GM23338 (cell line): Measurements from ENCODE around the gene DPH6. TPM values are rescaled to one million over a fixed set of nuclear protein-coding genes. Genes with fewer than 3 reads are reported as not detected.

Experiments used
- ATAC-seq: fragments of 200-7000 bp; cut with Tn5 transposase; 3 replicates; pipeline ENCODE4 v1.9.1; 2020
- DNase-seq: peaks from one replicate; pipeline ENCODE4 v3.0.0-alpha.2; 2015; ENCODE audit warnings: low spot score
- H2AFZ ChIP-seq: fragments of 200-600 bp; sonication (generic); 2 replicates; pipeline ENCODE4 v1.8.0; 2016; ENCODE audit warnings: antibody characterized with exemption, mild to moderate bottlenecking, moderate library complexity
- H3F3A ChIP-seq: fragments of 200-600 bp; sonication (generic); replicated peaks from 2 replicates; pipeline ENCODE4 v1.8.0; 2017; ENCODE audit warnings: antibody characterized with exemption, mixed run types, low read depth
- H3K27ac ChIP-seq: fragments of 200-600 bp; sonication (generic); 2 replicates; pipeline ENCODE4 v1.6.1; 2016; ENCODE audit warnings: low read depth
- H3K27me3 ChIP-seq: fragments of 200-600 bp; sonication (generic); 2 replicates; pipeline ENCODE4 v1.8.0; 2016; ENCODE audit warnings: mild to moderate bottlenecking, mixed run types, moderate library complexity; ENCODE audit not compliant: insufficient read depth
- H3K36me3 ChIP-seq: fragments of 200-600 bp; sonication (generic); 2 replicates; pipeline ENCODE4 v1.8.0; 2016; ENCODE audit warnings: mild to moderate bottlenecking; ENCODE audit not compliant: insufficient read depth
- H3K4me1 ChIP-seq: fragments of 200-600 bp; sonication (generic); 2 replicates; pipeline ENCODE4 v1.8.0; 2016; ENCODE audit warnings: mild to moderate bottlenecking, moderate library complexity; ENCODE audit not compliant: insufficient read depth
- H3K4me2 ChIP-seq: fragments of 200-600 bp; sonication (generic); 2 replicates; pipeline ENCODE4 v1.7.1; 2017; ENCODE audit warnings: mixed run types
- H3K4me3 ChIP-seq: fragments of 200-600 bp; sonication (generic); 2 replicates; pipeline ENCODE4 v1.6.1; 2016; ENCODE audit warnings: mixed run types
- H3K79me2 ChIP-seq: fragments of 200-600 bp; sonication (generic); replicated peaks from 2 replicates; pipeline ENCODE4 v1.8.0; 2017; ENCODE audit warnings: mild to moderate bottlenecking; ENCODE audit not compliant: insufficient read depth
- H3K9me2 ChIP-seq: fragments of 200-600 bp; sonication (generic); 2 replicates; pipeline ENCODE4 v1.8.0; 2017; ENCODE audit not compliant: insufficient read depth
- H4K20me1 ChIP-seq: fragments of 200-600 bp; sonication (generic); replicated peaks from 2 replicates; pipeline ENCODE4 v1.8.0; 2017; ENCODE audit warnings: mild to moderate bottlenecking; ENCODE audit not compliant: insufficient read depth
- H3K27ac Mint-ChIP-seq: 2 replicates; pipeline ENCODE4 v1.8.0; 2020; ENCODE audit warnings: inconsistent platforms, mild to moderate bottlenecking, moderate library complexity, mixed read lengths
- H3K27me3 Mint-ChIP-seq: 3 replicates; pipeline ENCODE4 v1.8.0; 2022; ENCODE audit warnings: low read depth, mild to moderate bottlenecking, moderate library complexity, mixed read lengths, inconsistent platforms; ENCODE audit not compliant: insufficient read depth, poor library complexity
- H3K36me3 Mint-ChIP-seq: 3 replicates; pipeline ENCODE4 v1.8.0; 2021; ENCODE audit warnings: low read depth, mild to moderate bottlenecking, inconsistent platforms, moderate library complexity, mixed read lengths
- H3K4me1 Mint-ChIP-seq: 3 replicates; pipeline ENCODE4 v1.8.0; 2020; ENCODE audit warnings: mild to moderate bottlenecking, inconsistent platforms, mixed read lengths
- H3K4me3 Mint-ChIP-seq: 3 replicates; pipeline ENCODE4 v1.8.0; 2021; ENCODE audit warnings: moderate library complexity, mild to moderate bottlenecking, inconsistent platforms, mixed read lengths
- H3K9me3 Mint-ChIP-seq: 3 replicates; pipeline ENCODE4 v1.8.0; 2020; ENCODE audit warnings: moderate library complexity, mild to moderate bottlenecking, inconsistent platforms, mixed read lengths
- CREB1 ChIP-seq: fragments of 250-450 bp; sonication (Bioruptor Pico); IDR thresholded peaks from 2 replicates; pipeline ENCODE4 v1.5.0; 2020; ENCODE audit warnings: low read depth, mild to moderate bottlenecking, moderate library complexity
- EZH2 ChIP-seq: fragments of 200-600 bp; sonication (generic); IDR thresholded peaks from one replicate; pipeline ENCODE4 v1.8.0; 2017; ENCODE audit warnings: antibody characterized with exemption, mild to moderate bottlenecking, low read depth; ENCODE audit not compliant: unreplicated experiment
- EZH2phosphoT487 ChIP-seq: fragments of 200-600 bp; sonication (generic); IDR thresholded peaks from one replicate; pipeline ENCODE4 v1.8.1; 2018; ENCODE audit warnings: antibody characterized with exemption; ENCODE audit not compliant: unreplicated experiment
- JUNB ChIP-seq: IDR thresholded peaks from one replicate; pipeline ENCODE4 v1.6.1; 2016; ENCODE audit warnings: antibody characterized with exemption; ENCODE audit not compliant: unreplicated experiment
- NANOG ChIP-seq: IDR thresholded peaks from 2 replicates; pipeline ENCODE4 v1.6.1; 2016; ENCODE audit warnings: antibody characterized with exemption, borderline replicate concordance
- STAT1 ChIP-seq: IDR thresholded peaks from one replicate; pipeline ENCODE4 v1.6.1; 2016; ENCODE audit warnings: antibody characterized with exemption; ENCODE audit not compliant: unreplicated experiment
- ZNF114 ChIP-seq: fragments of 250-450 bp; sonication (Bioruptor Pico); IDR thresholded peaks from 2 replicates; pipeline ENCODE4 v1.5.0; 2020; ENCODE audit warnings: mild to moderate bottlenecking, moderate library complexity
- ZNF331 ChIP-seq: fragments of 250-450 bp; sonication (Bioruptor Pico); IDR thresholded peaks from 2 replicates; pipeline ENCODE4 v1.5.0; 2020; ENCODE audit warnings: low read depth, mild to moderate bottlenecking, moderate library complexity
- polyA plus RNA-seq: library from polyadenylated mRNA; unstranded; fragments of >200 nt; fragmentation: Nextera tagmentation; extraction: Ambion mirVana; gene quantifications from 2 replicates; pipeline ENCODE4 v1.2.1, GENCODE V29; 2016
- total RNA-seq: library from RNA; depleted of rRNA; stranded (reverse); fragments of >200 nt; shearing (Covaris generic); gene quantifications from 2 replicates; pipeline ENCODE4 v1.2.3, GENCODE V29; 2014
- TF ChIP-seq, protein P1 (sequence below): IDR thresholded peaks from one replicate; pipeline ENCODE4 v1.6.1; 2018; ENCODE audit warnings: antibody characterized with exemption; ENCODE audit not compliant: unreplicated experiment
- TF ChIP-seq, protein P2 (sequence below): IDR thresholded peaks from 2 replicates; pipeline ENCODE4 v1.6.1; 2016; ENCODE audit warnings: antibody characterized with exemption

DPH6 gene
- total and polyA plus RNA-seq, 2 experiments from 2014 or later: 37.9 to 46.9 TPM

DNA sequence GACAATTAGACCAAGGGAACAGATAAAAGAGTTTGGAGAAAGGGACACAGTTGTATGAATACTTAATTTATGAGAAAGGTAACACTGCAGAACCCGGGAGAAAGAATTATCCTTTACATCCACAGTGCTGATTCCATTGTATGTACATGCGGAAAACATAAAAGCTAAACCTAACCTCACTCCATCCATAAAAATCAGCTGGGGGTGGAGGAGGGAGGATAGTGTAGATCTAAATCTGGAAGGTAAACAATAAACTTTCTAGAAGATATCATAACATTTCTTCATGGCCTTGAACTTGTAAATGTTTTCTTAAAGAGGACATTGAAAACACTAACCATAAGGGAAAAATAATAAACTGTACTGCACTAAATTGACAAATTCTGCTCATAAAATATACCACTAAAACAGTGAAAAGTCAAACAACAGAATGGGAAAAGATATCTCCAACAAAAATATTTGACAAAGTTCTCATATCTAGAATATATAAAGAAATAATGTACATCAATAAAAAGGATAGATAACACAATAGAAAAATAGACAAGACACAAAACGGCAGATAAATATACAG, 220.5 kb downstream of the DPH6 start:
- Histone ChIP-seq H3K9me2 (no peaks in the 10 kb centered on the region), H3F3A (no peaks in the 10 kb centered on the region), H3K27ac (no peak overlapping the region), H3K79me2 (no peaks in the 10 kb centered on the region), H3K36me3 (no peaks in the 10 kb centered on the region), H3K4me2 (no peak overlapping the region), H2AFZ (no peak overlapping the region), H3K4me1 (peaks cover 9% of the 10 kb centered on the region; the same call in 1 of the 2 replicates), H3K4me3 (no peak overlapping the region), H3K27me3 (no peaks in the 10 kb centered on the region), H4K20me1 (no peaks in the 10 kb centered on the region)
- no peak for TF ChIP-seq ZNF331
- TF ChIP-seq CREB1 (CRISPR knock-in tag): no peak
- TF ChIP-seq, protein P1, sequence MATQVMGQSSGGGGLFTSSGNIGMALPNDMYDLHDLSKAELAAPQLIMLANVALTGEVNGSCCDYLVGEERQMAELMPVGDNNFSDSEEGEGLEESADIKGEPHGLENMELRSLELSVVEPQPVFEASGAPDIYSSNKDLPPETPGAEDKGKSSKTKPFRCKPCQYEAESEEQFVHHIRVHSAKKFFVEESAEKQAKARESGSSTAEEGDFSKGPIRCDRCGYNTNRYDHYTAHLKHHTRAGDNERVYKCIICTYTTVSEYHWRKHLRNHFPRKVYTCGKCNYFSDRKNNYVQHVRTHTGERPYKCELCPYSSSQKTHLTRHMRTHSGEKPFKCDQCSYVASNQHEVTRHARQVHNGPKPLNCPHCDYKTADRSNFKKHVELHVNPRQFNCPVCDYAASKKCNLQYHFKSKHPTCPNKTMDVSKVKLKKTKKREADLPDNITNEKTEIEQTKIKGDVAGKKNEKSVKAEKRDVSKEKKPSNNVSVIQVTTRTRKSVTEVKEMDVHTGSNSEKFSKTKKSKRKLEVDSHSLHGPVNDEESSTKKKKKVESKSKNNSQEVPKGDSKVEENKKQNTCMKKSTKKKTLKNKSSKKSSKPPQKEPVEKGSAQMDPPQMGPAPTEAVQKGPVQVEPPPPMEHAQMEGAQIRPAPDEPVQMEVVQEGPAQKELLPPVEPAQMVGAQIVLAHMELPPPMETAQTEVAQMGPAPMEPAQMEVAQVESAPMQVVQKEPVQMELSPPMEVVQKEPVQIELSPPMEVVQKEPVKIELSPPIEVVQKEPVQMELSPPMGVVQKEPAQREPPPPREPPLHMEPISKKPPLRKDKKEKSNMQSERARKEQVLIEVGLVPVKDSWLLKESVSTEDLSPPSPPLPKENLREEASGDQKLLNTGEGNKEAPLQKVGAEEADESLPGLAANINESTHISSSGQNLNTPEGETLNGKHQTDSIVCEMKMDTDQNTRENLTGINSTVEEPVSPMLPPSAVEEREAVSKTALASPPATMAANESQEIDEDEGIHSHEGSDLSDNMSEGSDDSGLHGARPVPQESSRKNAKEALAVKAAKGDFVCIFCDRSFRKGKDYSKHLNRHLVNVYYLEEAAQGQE: no peak
- TF ChIP-seq, protein P2, sequence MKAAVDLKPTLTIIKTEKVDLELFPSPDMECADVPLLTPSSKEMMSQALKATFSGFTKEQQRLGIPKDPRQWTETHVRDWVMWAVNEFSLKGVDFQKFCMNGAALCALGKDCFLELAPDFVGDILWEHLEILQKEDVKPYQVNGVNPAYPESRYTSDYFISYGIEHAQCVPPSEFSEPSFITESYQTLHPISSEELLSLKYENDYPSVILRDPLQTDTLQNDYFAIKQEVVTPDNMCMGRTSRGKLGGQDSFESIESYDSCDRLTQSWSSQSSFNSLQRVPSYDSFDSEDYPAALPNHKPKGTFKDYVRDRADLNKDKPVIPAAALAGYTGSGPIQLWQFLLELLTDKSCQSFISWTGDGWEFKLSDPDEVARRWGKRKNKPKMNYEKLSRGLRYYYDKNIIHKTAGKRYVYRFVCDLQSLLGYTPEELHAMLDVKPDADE: no peak
- no peak for TF ChIP-seq STAT1
- TF ChIP-seq ZNF114 (CRISPR knock-in tag): no peak
- no peak for TF ChIP-seq EZH2
- no peak for TF ChIP-seq JUNB
- TF ChIP-seq NANOG: no peak
- ATAC-seq (no peak), DNase-seq (no peak)
- Mint-ChIP-seq H3K4me3 (no peak overlapping the region), H3K27ac (no peak overlapping the region), H3K36me3 (no peaks in the 10 kb centered on the region), H3K27me3 (no peaks in the 10 kb centered on the region), H3K4me1 (peaks cover 11% of the 10 kb centered on the region; the same call in 2 of the 3 replicates), H3K9me3 (no peaks in the 10 kb centered on the region)

DNA sequence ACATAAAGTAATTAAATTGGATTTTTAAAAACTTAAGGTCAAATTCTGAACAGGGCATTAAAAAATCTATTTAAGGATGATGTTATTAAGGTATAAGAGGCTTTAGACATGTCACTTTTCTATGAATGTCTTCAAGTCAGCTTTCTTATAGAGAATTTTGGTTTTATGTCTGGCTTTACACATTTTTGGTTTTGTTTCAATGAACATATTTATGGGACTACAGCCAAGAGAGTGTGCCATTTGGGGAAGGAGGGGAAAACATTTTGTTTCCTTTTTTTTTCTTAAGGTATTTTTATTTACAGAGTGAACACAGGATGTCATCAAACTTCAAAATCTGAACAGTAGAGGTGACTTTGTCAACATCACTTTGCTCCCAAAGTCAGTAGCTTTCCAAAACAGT, 222.8 kb downstream of the DPH6 start:
- TF ChIP-seq, protein P1: no peak
- TF ChIP-seq CREB1 (CRISPR knock-in tag) (no peak), EZH2phosphoT487 (no peak)

More for the DNA sequence above, 222.8 kb downstream of the DPH6 start:
- no peak overlapping the region for H3K27ac ChIP-seq
- no peaks in the 10 kb centered on the region for H3K36me3 ChIP-seq
- Mint-ChIP-seq H3K27ac (no peak overlapping the region), H3K4me1 (no peaks in the 10 kb centered on the region), H3K27me3 (no peaks in the 10 kb centered on the region), H3K9me3 (no peaks in the 10 kb centered on the region), H3K36me3 (no peaks in the 10 kb centered on the region), H3K4me3 (no peak overlapping the region)
- H3F3A ChIP-seq: no peaks in the 10 kb centered on the region
- no peak overlapping the region for H3K4me3 ChIP-seq
- H3K79me2 ChIP-seq: no peaks in the 10 kb centered on the region
- H4K20me1 ChIP-seq: no peaks in the 10 kb centered on the region
- no peak for ATAC-seq
- DNase-seq: no peak
- no peak overlapping the region for H3K4me2 ChIP-seq
- no peaks in the 10 kb centered on the region for H3K4me1 ChIP-seq
- no peaks in the 10 kb centered on the region for H3K27me3 ChIP-seq
- H3K9me2 ChIP-seq: no peaks in the 10 kb centered on the region
- no peak overlapping the region for H2AFZ ChIP-seq
